ENCODE data around the gene GNRHR.

- no peak for TF ChIP-seq EZH2 (IDR thresholded peaks at IDR 0.05; ENCODE audit: low read length, missing control alignments)
- TF ChIP-seq, protein P1, sequence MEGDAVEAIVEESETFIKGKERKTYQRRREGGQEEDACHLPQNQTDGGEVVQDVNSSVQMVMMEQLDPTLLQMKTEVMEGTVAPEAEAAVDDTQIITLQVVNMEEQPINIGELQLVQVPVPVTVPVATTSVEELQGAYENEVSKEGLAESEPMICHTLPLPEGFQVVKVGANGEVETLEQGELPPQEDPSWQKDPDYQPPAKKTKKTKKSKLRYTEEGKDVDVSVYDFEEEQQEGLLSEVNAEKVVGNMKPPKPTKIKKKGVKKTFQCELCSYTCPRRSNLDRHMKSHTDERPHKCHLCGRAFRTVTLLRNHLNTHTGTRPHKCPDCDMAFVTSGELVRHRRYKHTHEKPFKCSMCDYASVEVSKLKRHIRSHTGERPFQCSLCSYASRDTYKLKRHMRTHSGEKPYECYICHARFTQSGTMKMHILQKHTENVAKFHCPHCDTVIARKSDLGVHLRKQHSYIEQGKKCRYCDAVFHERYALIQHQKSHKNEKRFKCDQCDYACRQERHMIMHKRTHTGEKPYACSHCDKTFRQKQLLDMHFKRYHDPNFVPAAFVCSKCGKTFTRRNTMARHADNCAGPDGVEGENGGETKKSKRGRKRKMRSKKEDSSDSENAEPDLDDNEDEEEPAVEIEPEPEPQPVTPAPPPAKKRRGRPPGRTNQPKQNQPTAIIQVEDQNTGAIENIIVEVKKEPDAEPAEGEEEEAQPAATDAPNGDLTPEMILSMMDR (conservative IDR thresholded peaks at IDR 0.05 in 1 of 2, IDR thresholded peaks at IDR 0.05 in 1 of 2; ENCODE audit: low read depth in 1 of 2, low read length in 2 of 2) = no peak
These were observed 54.6 kb downstream of the GNRHR start for GRCh38 chr4:67699603-67700002.

Measured in fibroblast of lung (primary cell).